ENCODE data around the gene KCNB1.

DNA sequence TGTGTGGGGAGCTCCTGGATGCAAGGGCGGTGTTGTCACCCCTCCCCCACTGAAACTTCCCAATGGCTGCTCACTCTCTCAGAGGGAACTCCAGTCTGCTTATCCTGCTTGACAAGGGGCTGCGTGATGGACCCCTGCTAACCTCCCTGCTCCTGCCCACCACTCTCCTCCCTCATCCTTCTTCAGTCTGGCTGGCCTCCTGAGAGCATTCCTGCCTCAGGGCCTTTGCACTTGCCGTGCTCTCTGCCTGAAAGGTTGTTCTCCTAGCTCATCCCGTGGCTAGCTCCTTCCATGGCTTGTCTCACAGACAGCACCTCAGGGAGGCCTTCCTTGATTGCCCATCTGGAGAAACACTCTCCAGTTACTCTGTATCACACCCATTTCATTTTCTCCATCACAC is 130.7 kb downstream of the KCNB1 start:
- TF ChIP-seq, protein P1, sequence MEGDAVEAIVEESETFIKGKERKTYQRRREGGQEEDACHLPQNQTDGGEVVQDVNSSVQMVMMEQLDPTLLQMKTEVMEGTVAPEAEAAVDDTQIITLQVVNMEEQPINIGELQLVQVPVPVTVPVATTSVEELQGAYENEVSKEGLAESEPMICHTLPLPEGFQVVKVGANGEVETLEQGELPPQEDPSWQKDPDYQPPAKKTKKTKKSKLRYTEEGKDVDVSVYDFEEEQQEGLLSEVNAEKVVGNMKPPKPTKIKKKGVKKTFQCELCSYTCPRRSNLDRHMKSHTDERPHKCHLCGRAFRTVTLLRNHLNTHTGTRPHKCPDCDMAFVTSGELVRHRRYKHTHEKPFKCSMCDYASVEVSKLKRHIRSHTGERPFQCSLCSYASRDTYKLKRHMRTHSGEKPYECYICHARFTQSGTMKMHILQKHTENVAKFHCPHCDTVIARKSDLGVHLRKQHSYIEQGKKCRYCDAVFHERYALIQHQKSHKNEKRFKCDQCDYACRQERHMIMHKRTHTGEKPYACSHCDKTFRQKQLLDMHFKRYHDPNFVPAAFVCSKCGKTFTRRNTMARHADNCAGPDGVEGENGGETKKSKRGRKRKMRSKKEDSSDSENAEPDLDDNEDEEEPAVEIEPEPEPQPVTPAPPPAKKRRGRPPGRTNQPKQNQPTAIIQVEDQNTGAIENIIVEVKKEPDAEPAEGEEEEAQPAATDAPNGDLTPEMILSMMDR (IDR thresholded peaks at IDR 0.05), result no peak
- TF ChIP-seq POLR2A (IDR thresholded peaks at IDR 0.05), result no peak

Data from uterus (tissue), 2 donors.